Esophagus (tissue), 2 donors: ENCODE results near the gene WFIKKN1. TPM values are rescaled to one million over a fixed set of nuclear protein-coding genes. Genes with fewer than 3 reads are reported as not detected.
"Not testable (repeated sequence)": the region's sequence is repeated elsewhere in the genome, so short reads cannot be mapped to it uniquely, and the experiment has no call there.

Experiments
- H3K27ac ChIP-seq, 2 donors: one replicate each; pipeline ENCODE4 v1.5.1; 2013; ENCODE audit warnings: low read depth in 2 of 2, mild to moderate bottlenecking in 2 of 2, inconsistent platforms in 1 of 2, low read length in 1 of 2, moderate library complexity in 1 of 2
- H3K27me3 ChIP-seq, 2 donors: one replicate each; pipeline ENCODE4 v1.6.1; 2013; ENCODE audit warnings: low read length in 2 of 2, control low read depth in 1 of 2, mild to moderate bottlenecking in 1 of 2; ENCODE audit not compliant: insufficient read depth in 2 of 2, control insufficient read depth in 1 of 2
- H3K36me3 ChIP-seq, 2 donors: one replicate each; pipeline ENCODE4 v1.6.1; 2013; ENCODE audit warnings: low read length in 1 of 2; ENCODE audit not compliant: control insufficient read depth in 2 of 2, insufficient read depth in 2 of 2
- H3K4me1 ChIP-seq, 2 donors: one replicate each; pipeline ENCODE4 v1.6.1; 2013; ENCODE audit warnings: low read length in 1 of 2; ENCODE audit not compliant: control insufficient read depth in 2 of 2, insufficient read depth in 2 of 2
- H3K4me3 ChIP-seq, 2 donors: one replicate each; pipeline ENCODE4 v1.5.1; 2013; ENCODE audit warnings: low read length in 2 of 2, mild to moderate bottlenecking in 2 of 2, low read depth in 1 of 2, moderate library complexity in 1 of 2
- H3K9me3 ChIP-seq, 2 donors: one replicate each; pipeline ENCODE4 v1.6.1; 2013; ENCODE audit warnings: mild to moderate bottlenecking in 2 of 2, low read depth in 1 of 2, low read length in 1 of 2, moderate library complexity in 1 of 2; ENCODE audit not compliant: control insufficient read depth in 2 of 2, insufficient read depth in 1 of 2
- WGBS, 2 donors: extraction: QIAGEN DNeasy Blood & Tissue Kit; methylation state at CpG; one replicate each; pipeline ENCODE4 v1.1.7; 2013; 5-methylcytosine and 5-hydroxymethylcytosine counted together
- polyA plus RNA-seq, 2 donors: library from polyadenylated mRNA; stranded (reverse); fragments of 200-250 nt; gene quantifications; one replicate each; pipeline ENCODE4 v1.2.3, GENCODE V29; 2013
- donor health status: healthy with polysubstance abuse.
- donor health status: Bipolar disorder and iron deficiency.

Gene WFIKKN1
- polyA plus RNA-seq, 2 donors = 0.11 to 1.5 TPM

DNA sequence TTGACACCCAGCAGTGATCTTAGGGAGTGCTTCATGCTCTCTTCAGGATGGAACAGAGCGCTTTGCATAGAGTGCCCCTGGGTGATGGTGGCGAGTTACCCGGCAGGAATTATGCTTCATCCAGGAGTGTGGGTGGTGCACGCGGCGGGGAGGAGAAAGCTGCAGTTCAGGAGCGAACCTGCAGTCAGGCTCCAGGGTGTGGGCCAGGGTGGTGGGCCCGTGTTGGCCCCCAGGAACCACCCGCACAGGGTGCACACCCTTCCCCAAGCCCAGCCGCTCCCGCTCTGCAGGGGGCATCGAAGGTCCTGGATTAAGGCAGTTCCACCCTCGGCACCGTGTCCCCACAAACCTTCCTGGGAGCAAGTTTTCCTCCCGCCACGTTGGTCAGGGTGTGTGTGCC is 37.0 kb upstream of the WFIKKN1 start:
- Histone ChIP-seq H3K27me3 (no peaks in the 10 kb centered on the region), H3K4me1 (peaks cover 13 to 51% of the 10 kb centered on the region in 2 donors), H3K9me3 (no peaks in the 10 kb centered on the region), H3K36me3 (peaks cover 0 to 15% of the 10 kb centered on the region in 2 donors), H3K4me3 (peak overlapping the region in 1 of 2 donors; percentile 18), H3K27ac (peak overlapping the region; percentile 91 to 95)
- WGBS, 2 donors = 54 to 55% methylated on average over 16 of the region's 16 CpGs

DNA sequence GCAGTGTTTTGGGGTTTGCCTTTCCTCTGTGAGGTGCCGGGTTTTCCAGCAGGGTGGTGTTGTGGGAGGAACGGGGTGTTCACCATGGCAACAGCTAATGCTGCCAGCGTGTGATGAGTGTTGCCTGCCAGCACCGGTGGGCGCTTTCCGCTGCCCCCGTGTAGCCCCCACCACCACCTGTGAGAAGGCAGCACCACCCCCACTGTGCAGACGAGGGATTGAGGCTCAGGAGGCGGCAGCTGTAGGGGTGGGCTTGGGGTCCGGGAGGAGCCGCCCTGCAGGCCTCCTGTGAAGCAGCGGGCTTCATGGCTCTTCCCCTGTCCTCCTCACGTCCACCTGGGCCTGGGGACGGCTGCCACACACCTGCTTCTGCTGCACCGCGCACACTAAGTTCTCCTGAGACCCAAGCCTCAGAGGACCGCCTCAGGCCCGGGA is 35.7 kb upstream of the WFIKKN1 start:
- WGBS, 2 donors = 76 to 82% methylated on average over 18 of the region's 18 CpGs
- H3K4me3 ChIP-seq = no peak overlapping the region
- H3K4me1 ChIP-seq = peaks cover 13 to 55% of the 10 kb centered on the region in 2 donors
- no peak overlapping the region for H3K27ac ChIP-seq
- peaks cover 0 to 22% of the 10 kb centered on the region in 2 donors for H3K36me3 ChIP-seq
- H3K9me3 ChIP-seq = no peaks in the 10 kb centered on the region
- H3K27me3 ChIP-seq = no peaks in the 10 kb centered on the region

DNA sequence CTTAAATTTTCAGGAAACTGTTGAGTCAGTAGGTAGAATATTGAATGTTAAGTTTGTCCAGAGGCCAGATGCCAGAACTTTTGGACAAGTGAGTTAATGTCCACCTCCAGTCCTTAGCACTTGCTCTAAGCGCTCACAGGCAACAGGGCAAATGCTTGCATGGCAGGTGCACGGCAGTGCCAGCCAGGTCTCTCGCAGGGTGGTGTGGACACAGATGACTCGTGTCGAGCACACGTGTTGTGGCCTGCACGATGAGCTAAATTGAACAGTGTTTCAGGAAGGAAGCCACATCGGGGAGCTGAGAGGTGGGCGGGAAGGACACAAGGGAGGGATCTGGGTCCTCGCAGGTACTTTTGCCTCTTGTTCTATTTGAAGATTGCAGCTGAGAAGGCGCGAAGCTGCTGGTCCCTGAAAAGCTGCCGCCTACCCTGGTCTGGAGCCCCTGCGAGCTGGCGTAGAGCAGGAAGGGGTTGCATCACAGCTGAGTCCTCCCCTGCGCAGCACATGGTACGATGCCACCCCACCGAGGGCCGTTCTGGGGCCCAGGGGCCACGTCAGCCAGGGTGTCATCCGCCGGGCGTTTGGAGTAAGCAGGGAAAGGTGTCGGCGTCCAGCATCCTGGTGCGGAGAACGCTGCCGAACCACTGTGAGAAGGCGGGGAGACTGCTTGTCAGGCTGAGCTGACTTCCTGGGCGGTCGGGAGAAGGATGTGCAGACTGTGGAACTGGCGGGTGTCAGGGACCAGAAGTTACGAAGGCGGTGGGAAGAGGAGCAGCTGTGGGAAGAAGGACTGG is 34.6 kb upstream of the WFIKKN1 start:
- Histone ChIP-seq H3K4me3 (no peak overlapping the region), H3K36me3 (peaks cover 0 to 22% of the 10 kb centered on the region in 2 donors), H3K27ac (no peak overlapping the region), H3K9me3 (no peaks in the 10 kb centered on the region), H3K4me1 (peaks cover 13 to 49% of the 10 kb centered on the region in 2 donors), H3K27me3 (no peaks in the 10 kb centered on the region)
- WGBS, 2 donors = 76% methylated on average over 34 of the region's 34 CpGs

DNA sequence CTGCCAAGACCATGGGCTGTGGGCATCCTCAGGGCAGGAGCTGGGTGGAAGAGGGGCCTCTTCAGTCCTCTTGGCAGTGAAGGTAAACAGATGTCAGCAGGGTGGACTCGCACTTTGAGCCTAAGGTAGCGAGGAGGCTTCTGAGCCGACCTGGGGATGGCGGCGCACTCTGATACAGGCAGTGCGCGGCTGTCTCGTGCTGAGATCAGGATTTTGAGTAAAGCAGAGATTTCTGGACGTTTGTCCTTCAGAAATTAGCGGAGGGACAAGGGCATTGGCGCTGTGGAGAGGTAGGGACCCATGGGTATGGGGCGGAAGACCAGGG is 34.1 kb upstream of the WFIKKN1 start:
- Histone ChIP-seq H3K9me3 (no peaks in the 10 kb centered on the region), H3K4me3 (no peak overlapping the region), H3K36me3 (peaks cover 0 to 22% of the 10 kb centered on the region in 2 donors), H3K27ac (no peak overlapping the region), H3K27me3 (no peaks in the 10 kb centered on the region), H3K4me1 (peaks cover 13 to 46% of the 10 kb centered on the region in 2 donors)
- 80 to 91% methylated on average over 12 of the region's 12 CpGs for WGBS, 2 donors

DNA sequence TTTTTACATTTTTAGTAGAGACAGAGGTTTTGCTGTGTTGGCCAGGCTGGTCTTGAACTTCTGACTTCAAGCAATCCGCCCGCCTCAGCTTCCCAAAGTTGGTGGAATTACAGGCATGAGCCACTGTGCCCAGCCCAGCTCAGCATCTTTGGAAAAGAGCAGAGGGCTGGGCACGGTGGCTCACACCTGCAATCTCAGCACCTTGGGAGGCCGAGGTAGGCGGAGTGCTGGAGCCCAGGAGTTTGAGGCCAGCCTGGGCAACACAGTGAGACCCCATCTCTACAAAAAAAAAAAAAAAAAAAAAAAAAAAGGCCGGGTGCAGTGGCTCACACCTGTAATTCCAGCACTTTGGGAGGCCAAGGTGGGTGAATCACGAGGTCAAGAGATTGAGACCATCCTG is 33.1 kb upstream of the WFIKKN1 start:
- H3K27me3 ChIP-seq, H3K9me3 ChIP-seq, H3K4me3 ChIP-seq, H3K27ac ChIP-seq: not testable (repeated sequence)
- peaks cover 0 to 22% of the 10 kb centered on the region in 2 donors for H3K36me3 ChIP-seq
- 94 to 97% methylated on average over 6 to 7 of the region's 7 CpGs for WGBS, 2 donors
- H3K4me1 ChIP-seq = peaks cover 13 to 36% of the 10 kb centered on the region in 2 donors

DNA sequence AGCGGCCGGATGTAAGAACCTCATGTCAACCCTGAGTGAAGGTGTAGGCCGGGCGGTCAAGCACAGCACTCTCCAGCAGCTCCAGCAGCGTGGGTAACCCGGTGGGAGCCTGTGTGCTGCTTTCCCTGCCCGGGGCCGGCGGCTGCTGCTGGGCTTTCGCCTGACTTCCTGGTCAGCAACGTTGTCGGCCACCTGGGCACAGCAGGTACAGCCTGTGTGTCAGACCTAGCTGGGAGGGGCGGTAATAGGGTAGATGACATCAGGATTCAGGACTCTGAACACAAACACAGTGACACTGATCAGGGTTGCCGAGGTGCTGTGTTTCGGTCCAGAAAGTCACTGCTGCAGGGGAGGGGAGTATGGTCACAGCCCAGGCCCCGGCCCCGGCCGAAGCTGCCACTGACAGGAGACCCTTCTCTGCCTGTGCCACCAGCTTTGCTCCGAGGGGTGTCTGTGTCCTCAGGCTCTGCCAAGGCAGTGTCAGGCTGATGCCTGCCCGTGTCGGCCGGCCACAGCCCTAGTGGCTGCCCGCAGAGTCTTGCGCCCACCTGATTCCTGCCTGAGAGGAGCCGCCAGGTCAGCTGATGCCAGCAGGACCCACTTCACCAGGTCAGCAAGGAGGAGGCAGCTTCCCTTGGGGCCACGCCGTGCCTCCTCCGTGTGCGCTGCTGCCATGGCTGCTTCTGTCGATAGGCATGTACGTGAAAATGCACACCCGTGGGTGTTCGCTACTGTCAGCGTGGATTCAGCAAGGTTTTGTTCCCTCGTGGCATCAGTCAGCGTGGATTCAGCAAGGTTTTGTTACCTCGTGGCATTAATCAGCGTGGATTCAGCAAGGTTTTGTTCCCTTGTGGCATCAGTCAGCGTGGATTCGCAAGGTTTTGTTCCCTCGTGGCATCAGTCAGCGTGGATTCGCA is 31.7 kb upstream of the WFIKKN1 start:
- Histone ChIP-seq H3K4me1 (peaks cover 9 to 26% of the 10 kb centered on the region in 2 donors), H3K27me3 (no peaks in the 10 kb centered on the region), H3K36me3 (peaks cover 0 to 22% of the 10 kb centered on the region in 2 donors), H3K4me3 (no peak overlapping the region), H3K27ac (peak overlapping the region in 1 of 2 donors; percentile 42), H3K9me3 (no peaks in the 10 kb centered on the region)
- 94 to 96% methylated on average over 42 to 43 of the region's 43 CpGs for WGBS, 2 donors

DNA sequence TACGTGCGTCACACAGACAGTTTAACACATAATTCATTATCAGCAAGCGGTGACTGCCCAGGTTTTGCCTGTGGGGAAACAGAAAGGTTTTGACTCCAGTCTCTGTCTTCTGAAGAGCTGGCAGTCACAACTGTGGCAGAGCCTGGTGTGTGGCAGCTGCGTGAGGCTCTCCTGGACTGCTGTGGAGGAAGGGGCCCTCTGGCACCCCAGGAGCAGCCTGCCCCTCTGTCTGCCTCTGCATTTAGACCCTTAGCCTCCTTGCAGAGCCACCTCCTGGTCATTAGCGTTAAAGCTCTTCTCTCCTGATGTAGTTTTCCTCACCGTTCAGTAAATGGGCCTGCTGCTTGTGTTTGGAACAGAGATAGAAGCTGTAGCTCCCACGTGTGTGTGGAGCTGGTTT is 30.0 kb upstream of the WFIKKN1 start:
- WGBS, 2 donors = 54 to 57% methylated on average over 7 of the region's 7 CpGs
- H3K36me3 ChIP-seq = peaks cover 0 to 20% of the 10 kb centered on the region in 2 donors
- H3K4me1 ChIP-seq = peaks cover 4 to 14% of the 10 kb centered on the region in 2 donors
- peaks cover 0 to 5% of the 10 kb centered on the region in 2 donors for H3K9me3 ChIP-seq
- H3K27me3 ChIP-seq = no peaks in the 10 kb centered on the region
- no peak overlapping the region for H3K27ac ChIP-seq
- no peak overlapping the region for H3K4me3 ChIP-seq

DNA sequence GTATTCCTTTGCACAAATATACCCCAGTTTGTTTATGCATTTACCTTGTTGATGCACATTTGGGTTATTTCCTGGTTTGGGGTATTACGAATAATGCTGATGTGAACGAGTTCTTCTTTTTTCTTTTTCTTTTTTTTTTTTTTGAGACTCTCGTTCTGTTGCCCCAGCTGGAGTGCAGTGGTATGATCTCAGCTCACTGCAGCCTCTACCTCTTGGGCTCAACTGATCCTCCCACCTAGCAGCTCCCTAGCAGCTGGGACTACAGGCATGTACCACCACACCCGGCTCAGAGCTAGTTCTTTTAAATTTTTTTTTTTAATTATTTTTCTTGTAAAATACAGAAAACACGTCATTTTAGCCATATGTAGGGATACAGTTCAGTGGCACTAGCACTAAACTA is 26.9 kb upstream of the WFIKKN1 start:
- WGBS, 2 donors = 73 to 85% methylated on average over 5 of the region's 5 CpGs
- peaks cover 0 to 5% of the 10 kb centered on the region in 2 donors for H3K9me3 ChIP-seq

DNA sequence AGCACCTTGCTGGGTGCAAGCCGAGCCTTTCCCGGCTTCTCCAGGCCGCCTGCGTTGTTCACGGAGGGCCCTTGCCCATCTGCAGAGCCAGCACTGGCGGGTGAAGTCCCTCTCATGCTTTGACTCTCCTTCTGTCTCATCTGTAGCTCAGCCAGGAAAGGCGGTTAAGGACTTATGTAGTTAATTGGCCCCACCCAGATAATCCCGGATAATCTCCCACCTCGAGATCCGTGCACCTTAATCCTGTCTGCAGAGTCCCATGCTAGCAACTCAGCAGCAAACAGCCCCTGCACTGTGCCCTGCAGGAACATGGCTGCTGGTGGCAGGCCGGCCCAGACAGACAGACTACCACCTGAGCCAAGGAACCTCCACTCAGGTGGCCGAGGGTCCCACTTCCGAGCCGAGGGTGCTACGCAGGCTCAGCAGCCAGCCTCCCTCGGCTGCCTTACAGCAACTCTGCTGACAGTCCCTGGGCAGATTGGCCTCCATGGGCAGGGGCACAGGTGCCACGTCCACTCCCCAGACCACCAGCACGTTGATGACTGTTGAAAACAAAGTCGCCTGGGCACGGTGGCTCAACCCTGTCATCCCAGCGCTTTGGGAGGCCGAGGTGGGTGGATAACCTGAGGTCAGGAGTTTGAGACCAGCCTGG is 24.0 kb upstream of the WFIKKN1 start:
- WGBS, 2 donors = 91% methylated on average over 22 of the region's 22 CpGs

More for the DNA sequence above, 26.9 kb upstream of the WFIKKN1 start:
- Histone ChIP-seq H3K27me3 (no peaks in the 10 kb centered on the region), H3K4me3 (no peak overlapping the region), H3K4me1 (peaks cover 0 to 10% of the 10 kb centered on the region in 2 donors), H3K27ac (no peak overlapping the region), H3K36me3 (peaks cover 0 to 5% of the 10 kb centered on the region in 2 donors)

More for the DNA sequence above, 24.0 kb upstream of the WFIKKN1 start:
- H3K4me3 ChIP-seq = no peak overlapping the region
- H3K9me3 ChIP-seq = peaks cover 0 to 5% of the 10 kb centered on the region in 2 donors
- H3K36me3 ChIP-seq = no peaks in the 10 kb centered on the region
- peaks cover 0 to 14% of the 10 kb centered on the region in 2 donors for H3K4me1 ChIP-seq
- no peaks in the 10 kb centered on the region for H3K27me3 ChIP-seq
- H3K27ac ChIP-seq = no peak overlapping the region
